ENCODE data around the gene IGFBP5.

GRCh38 chr2:216660496-216660895, 34.9 kb downstream of the IGFBP5 start:
- TF ChIP-seq CTCF (IDR thresholded peaks at IDR 0.05) (no peak), EZH2 (IDR thresholded peaks at IDR 0.05) (no peak), EZH2phosphoT487 (IDR thresholded peaks at IDR 0.05) (no peak)
